Measurements from ENCODE around the gene APOA5. TPM values are rescaled to one million over a fixed set of nuclear protein-coding genes. Genes with fewer than 3 reads are reported as not detected.
A peak's percentile ranks its signal among the peaks of the same experiment; 100 is the strongest.

APOA5 gene
- total and polyA plus RNA-seq, 2 of the 13 experiments (the other 11 are each of a cell fraction or from before 2014, with no cell fraction given) = 44.0 to 49.1 TPM

DNA sequence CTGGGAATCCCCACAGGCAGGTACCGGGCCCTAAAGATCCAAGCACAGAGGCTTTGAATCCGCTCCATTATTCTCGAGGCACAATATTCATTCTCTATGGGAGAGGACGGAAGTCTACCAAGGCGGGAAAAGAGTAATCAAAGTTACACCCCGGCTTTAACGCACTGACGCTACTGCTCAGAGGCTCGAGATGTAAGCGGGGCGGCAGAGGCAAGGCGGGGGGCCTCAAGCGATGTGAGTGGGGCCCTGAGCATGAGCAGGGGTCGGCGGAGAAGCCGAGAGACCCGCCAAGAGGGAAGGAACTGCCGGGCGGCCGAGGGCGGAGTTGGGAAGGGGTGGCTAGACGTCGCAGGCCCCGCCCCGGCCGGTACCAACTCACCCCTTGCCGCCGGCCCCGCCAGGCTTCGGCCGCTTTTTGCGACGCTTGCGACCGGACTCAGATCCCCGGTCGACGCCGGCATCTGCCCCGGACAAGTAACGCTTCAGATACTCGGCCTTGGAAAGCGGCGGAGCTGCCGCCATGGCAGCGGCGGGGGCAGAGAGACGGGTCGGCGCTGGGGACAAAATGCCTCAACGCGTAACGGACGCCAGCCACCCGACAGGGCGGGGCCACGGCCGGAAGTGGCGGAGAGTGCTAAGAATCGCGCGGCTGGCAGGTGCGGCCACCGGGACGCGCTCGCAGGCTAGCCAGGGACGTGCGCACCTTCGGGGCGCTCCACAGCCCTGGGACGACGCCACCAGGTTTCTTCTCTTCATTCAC lies 19.1 kb downstream of the APOA5 start, which contains the start of gene BUD13 (continued):
- peak; percentile 26 for TF ChIP-seq ZEB1 (IDR thresholded peaks at IDR 0.05; ENCODE audit: insufficient replicate concordance, low read depth)
- TF ChIP-seq KLF15 (CRISPR knock-in tag; IDR thresholded peaks at IDR 0.05; ENCODE audit: borderline replicate concordance) = no peak; the same call in 1 of the 2 replicates
- TF ChIP-seq MTA1 (CRISPR knock-in tag; IDR thresholded peaks at IDR 0.05; ENCODE audit: borderline replicate concordance) = peak; percentile 94; the same call in 1 of the 2 replicates
- TF ChIP-seq ZNF563 (CRISPR knock-in tag; IDR thresholded peaks at IDR 0.05) = peak; percentile 87
- no peak for TF ChIP-seq ZFP36L2 (CRISPR knock-in tag; IDR thresholded peaks at IDR 0.05)
- TF ChIP-seq RNF2 (conservative IDR thresholded peaks at IDR 0.05; ENCODE audit: low read depth) = 0 out of 2 replicates have a peak, but pooled peaks have one; percentile 33
- TF ChIP-seq ZNF44 (CRISPR knock-in tag; IDR thresholded peaks at IDR 0.05) = peak; percentile 79; the same call in 1 of the 2 replicates
- TF ChIP-seq TBP (CRISPR knock-in tag; IDR thresholded peaks at IDR 0.05) = no peak
- TF ChIP-seq, protein P1, sequence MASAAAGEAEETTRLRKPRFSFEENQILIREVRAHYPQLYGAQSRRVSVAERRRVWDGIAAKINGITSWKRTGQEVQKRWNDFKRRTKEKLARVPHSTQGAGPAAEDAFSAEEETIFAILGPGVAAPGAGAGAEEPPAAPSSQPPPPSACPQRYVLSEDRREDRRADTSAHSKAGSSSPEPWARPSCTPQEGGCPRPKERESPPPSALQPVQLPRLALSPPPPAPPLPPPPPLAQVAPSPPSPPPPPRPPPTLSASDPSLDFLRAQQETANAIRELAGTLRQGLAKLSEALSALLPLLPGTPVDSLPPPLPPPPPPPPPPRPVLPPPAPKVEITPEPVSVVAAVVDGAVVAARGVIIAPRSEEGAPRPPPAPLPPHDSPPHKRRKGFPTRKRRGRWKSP (CRISPR knock-in tag; IDR thresholded peaks at IDR 0.05) = peak; percentile 88
- TF ChIP-seq HNRNPL (IDR thresholded peaks at IDR 0.05; ENCODE audit: low read depth, low read length) = 0 out of 2 replicates have a peak, but pooled peaks have one; percentile 71
- TF ChIP-seq, protein P2, sequence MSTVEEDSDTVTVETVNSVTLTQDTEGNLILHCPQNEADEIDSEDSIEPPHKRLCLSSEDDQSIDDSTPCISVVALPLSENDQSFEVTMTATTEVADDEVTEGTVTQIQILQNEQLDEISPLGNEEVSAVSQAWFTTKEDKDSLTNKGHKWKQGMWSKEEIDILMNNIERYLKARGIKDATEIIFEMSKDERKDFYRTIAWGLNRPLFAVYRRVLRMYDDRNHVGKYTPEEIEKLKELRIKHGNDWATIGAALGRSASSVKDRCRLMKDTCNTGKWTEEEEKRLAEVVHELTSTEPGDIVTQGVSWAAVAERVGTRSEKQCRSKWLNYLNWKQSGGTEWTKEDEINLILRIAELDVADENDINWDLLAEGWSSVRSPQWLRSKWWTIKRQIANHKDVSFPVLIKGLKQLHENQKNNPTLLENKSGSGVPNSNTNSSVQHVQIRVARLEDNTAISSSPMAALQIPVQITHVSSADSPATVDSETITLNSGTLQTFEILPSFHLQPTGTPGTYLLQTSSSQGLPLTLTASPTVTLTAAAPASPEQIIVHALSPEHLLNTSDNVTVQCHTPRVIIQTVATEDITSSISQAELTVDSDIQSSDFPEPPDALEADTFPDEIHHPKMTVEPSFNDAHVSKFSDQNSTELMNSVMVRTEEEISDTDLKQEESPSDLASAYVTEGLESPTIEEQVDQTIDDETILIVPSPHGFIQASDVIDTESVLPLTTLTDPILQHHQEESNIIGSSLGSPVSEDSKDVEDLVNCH (CRISPR knock-in tag; IDR thresholded peaks at IDR 0.05) = no peak
- peak; percentile 20; the same call in 1 of the 2 replicates for TF ChIP-seq ZNF263 (CRISPR knock-in tag; IDR thresholded peaks at IDR 0.05)
- TF ChIP-seq ZNF121 (CRISPR knock-in tag; IDR thresholded peaks at IDR 0.05) = peak; percentile 27; the same call in 1 of the 2 replicates
- TF ChIP-seq, protein P3, sequence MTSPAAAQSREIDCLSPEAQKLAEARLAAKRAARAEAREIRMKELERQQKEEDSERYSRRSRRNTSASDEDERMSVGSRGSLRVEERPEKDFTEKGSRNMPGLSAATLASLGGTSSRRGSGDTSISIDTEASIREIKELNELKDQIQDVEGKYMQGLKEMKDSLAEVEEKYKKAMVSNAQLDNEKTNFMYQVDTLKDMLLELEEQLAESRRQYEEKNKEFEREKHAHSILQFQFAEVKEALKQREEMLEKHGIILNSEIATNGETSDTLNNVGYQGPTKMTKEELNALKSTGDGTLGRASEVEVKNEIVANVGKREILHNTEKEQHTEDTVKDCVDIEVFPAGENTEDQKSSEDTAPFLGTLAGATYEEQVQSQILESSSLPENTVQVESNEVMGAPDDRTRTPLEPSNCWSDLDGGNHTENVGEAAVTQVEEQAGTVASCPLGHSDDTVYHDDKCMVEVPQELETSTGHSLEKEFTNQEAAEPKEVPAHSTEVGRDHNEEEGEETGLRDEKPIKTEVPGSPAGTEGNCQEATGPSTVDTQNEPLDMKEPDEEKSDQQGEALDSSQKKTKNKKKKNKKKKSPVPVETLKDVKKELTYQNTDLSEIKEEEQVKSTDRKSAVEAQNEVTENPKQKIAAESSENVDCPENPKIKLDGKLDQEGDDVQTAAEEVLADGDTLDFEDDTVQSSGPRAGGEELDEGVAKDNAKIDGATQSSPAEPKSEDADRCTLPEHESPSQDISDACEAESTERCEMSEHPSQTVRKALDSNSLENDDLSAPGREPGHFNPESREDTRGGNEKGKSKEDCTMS (CRISPR knock-in tag; conservative IDR thresholded peaks at IDR 0.05) = no peak; the same call in 1 of the 2 replicates
- TF ChIP-seq ZNF501 (CRISPR knock-in tag; IDR thresholded peaks at IDR 0.05) = peak; percentile 93
- no peak for TF ChIP-seq HMG20A (CRISPR knock-in tag; IDR thresholded peaks at IDR 0.05; ENCODE audit: borderline replicate concordance)
- TF ChIP-seq MAF1 (CRISPR knock-in tag; IDR thresholded peaks at IDR 0.05; ENCODE audit: borderline replicate concordance) = peak; percentile 86; the same call in 1 of the 2 replicates
- 0 out of 2 replicates have a peak, but pooled peaks have one; percentile 27 for TF ChIP-seq ZNF234 (CRISPR knock-in tag; conservative IDR thresholded peaks at IDR 0.05)
- TF ChIP-seq PLRG1 (conservative IDR thresholded peaks at IDR 0.05) = no peak
- peak; percentile 87 for TF ChIP-seq FOXC1 (CRISPR knock-in tag; IDR thresholded peaks at IDR 0.05; ENCODE audit: borderline replicate concordance)
- peak; percentile 28; the same call in 1 of the 2 replicates for TF ChIP-seq HNF4G (IDR thresholded peaks at IDR 0.05; ENCODE audit: borderline replicate concordance, low read depth, low read length)
- TF ChIP-seq HNF4G (CRISPR knock-in tag; IDR thresholded peaks at IDR 0.05; ENCODE audit: borderline replicate concordance, low read depth) = no peak
- peak; percentile 99 for TF ChIP-seq ZNF777 (CRISPR knock-in tag; IDR thresholded peaks at IDR 0.05)
- TF ChIP-seq, protein P4, sequence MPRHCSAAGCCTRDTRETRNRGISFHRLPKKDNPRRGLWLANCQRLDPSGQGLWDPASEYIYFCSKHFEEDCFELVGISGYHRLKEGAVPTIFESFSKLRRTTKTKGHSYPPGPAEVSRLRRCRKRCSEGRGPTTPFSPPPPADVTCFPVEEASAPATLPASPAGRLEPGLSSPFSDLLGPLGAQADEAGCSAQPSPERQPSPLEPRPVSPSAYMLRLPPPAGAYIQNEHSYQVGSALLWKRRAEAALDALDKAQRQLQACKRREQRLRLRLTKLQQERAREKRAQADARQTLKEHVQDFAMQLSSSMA (CRISPR knock-in tag; IDR thresholded peaks at IDR 0.05) = 0 out of 2 replicates have a peak, but pooled peaks have one; percentile 63

Measured in HepG2 (cell line).